SU-DHL-6 (cell line): ENCODE measurements around the gene SLC39A7.

Source experiments
- EZH2phosphoT487 ChIP-seq: fragments of 200-600 bp; sonication (generic), shearing (Covaris generic); conservative IDR thresholded peaks from 2 replicates; pipeline ENCODE4 v1.6.1; 2018; ENCODE audit warnings: mild to moderate bottlenecking, antibody characterized with exemption, low read length, moderate library complexity, mixed read lengths
- TF ChIP-seq, protein P1 (sequence below): fragments of 200-600 bp; sonication (generic); IDR thresholded peaks from one replicate; pipeline ENCODE4 v1.5.1; 2017; ENCODE audit warnings: antibody characterized with exemption, mild to moderate bottlenecking, low read length, moderate library complexity; ENCODE audit not compliant: insufficient read depth, poor library complexity, severe bottlenecking

DNA sequence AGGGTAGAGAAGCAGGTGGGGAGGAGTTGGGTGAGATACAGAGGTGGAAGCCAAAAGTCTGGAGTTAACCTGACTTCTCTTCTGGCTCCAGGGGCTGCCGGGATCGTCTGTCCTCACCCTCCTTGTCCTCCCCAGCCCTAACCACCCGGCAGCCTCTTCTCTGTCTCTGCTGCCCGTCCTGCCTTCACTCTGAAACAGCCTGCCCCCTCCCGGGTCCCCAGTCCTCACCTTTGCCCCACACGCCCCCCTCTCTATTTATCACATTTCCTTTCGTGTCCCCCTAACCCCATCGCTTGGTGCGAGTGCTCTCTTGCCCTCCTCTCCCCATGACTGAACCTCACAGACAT, 13.3 kb downstream of the SLC39A7 start:
- TF ChIP-seq, protein P1, sequence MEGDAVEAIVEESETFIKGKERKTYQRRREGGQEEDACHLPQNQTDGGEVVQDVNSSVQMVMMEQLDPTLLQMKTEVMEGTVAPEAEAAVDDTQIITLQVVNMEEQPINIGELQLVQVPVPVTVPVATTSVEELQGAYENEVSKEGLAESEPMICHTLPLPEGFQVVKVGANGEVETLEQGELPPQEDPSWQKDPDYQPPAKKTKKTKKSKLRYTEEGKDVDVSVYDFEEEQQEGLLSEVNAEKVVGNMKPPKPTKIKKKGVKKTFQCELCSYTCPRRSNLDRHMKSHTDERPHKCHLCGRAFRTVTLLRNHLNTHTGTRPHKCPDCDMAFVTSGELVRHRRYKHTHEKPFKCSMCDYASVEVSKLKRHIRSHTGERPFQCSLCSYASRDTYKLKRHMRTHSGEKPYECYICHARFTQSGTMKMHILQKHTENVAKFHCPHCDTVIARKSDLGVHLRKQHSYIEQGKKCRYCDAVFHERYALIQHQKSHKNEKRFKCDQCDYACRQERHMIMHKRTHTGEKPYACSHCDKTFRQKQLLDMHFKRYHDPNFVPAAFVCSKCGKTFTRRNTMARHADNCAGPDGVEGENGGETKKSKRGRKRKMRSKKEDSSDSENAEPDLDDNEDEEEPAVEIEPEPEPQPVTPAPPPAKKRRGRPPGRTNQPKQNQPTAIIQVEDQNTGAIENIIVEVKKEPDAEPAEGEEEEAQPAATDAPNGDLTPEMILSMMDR = no peak
- TF ChIP-seq EZH2phosphoT487 = no peak
